GM18505 (cell line): Measurements from ENCODE around the gene ADK.
"Not testable (repeated sequence)": the region's sequence is repeated elsewhere in the genome, so short reads cannot be mapped to it uniquely, and the experiment has no call there.

ENCODE experiments used
- ATAC-seq: cut with Tn5 transposase; IDR thresholded peaks from one replicate; pipeline ENCODE4 v1.9.1; 2021; ENCODE audit not compliant: unreplicated experiment
- POLR2A ChIP-seq: IDR thresholded peaks from 4 replicates; pipeline ENCODE4 v1.6.1; 2011; ENCODE audit warnings: borderline replicate concordance; ENCODE audit not compliant: insufficient read depth, insufficient read length; ENCODE audit errors: extremely low read depth

The ADK gene

DNA sequence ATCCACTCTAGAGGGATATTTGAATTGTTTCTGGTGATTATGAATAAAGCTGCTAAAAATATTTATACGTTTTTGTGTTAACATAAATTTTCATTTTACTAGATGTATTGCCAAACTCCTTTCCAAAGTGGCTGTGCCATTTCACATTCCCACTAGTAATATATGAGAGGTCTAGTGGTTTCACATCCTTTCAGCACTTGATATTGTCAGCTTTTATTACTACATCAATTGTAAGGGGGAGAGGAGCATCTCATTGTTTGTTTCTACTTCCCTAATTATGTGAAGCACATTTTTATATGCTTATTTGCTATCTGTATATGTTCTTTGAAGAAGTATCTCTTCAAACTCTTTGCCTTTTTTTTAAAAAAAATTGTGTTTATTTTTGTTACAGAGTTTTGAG lies 184.5 kb downstream of the ADK start:
- no peak for TF ChIP-seq POLR2A
- no peak for ATAC-seq

DNA sequence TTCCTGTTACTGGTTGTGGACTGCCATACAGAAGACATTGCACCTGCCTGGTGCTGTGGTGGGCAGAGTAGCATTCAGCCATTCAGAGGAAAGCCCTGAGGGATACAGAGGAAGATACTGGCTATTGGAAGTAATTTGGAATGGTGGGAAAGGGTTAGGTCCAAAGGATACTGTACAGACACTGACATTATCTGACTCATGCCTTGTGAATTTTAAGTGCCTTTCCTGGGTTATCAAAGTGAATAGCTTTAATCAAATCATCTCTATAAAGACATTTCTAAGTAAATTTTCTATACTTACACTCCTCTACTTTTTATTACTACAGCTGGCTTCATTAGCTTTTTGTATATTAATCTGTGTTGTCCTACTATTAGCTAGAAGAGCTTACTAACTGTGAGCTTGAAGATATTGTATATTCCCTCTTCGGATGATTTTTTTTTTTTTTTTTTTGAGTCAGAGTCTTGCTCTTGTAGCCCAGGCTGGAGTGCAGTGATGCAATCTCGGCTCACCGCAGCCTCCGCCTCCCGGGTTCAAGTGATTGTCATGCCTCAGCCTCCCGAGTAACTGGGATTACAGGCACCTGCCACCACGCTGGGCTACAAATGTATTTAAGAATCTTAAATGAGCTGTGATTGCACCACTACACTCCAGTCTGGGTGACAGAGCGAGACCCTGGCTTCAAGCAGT lies 186.5 kb downstream of the ADK start:
- ATAC-seq: no peak
- TF ChIP-seq POLR2A: no peak

DNA sequence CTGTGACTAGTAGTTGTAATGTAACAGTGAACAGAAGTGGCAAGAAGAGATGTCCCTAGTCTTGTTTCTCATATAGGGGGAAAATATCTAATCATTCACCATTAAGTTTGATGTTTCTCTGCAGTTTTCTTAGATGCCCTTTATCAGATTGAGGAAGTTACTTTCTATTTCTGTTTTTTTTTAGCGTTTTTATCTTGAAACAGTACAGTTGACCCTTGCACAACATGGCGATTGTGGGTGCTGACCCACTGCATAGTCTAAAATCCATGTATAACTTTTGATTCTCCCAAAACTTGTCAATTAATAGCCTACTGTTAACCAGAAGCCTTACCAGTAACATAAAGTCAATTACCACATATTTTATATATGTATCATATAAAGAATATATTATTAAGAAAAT lies 192.0 kb downstream of the ADK start:
- ATAC-seq: no peak
- TF ChIP-seq POLR2A: no peak

GRCh38 chr10:74343804-74344203 lies 192.8 kb downstream of the ADK start:
- ATAC-seq: no peak
- no peak for TF ChIP-seq POLR2A

DNA sequence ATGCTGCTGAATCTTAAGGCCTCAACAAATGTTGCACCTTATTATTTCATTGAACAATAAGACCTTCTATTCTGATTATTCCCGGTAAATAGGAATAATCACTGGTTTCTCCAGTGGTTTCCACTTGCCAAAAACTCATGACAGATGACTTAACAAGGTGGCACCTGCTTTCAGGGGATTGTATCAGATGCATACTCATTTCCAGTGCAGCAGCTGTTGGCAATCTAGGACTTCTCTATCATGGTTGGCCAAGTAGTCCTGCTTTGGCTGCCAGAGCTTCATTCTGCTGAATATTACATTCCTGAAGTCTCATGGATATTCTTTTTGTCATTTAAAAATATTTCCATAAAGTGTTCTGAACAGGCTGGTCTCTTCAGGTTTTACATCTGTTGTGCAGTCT lies 193.3 kb downstream of the ADK start:
- ATAC-seq: no peak
- TF ChIP-seq POLR2A: no peak

- no peak for ATAC-seq
- no peak for TF ChIP-seq POLR2A
Observed at GRCh38 chr10:74347522-74347921, 196.5 kb downstream of the ADK start.

DNA sequence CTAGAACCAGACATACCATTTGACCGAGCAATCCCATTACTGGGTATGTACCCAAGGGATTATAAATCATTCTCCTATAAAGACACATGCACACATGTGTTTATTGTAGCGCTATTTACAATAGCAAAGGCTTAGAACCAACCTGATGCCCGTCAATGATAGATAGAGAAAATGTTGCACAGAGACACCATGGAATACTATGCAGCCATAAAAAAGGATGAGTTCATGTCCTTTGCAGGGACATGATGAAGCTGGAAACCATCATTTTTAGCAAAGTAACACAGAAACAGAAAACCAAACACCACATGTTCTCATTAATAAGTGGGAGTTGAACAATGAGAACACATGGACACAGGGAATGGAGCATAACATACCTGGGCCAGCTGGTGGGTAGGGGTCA lies 202.0 kb downstream of the ADK start:
- ATAC-seq: not testable (repeated sequence)

- no peak for ATAC-seq
- TF ChIP-seq POLR2A: no peak
Observed at GRCh38 chr10:74361678-74362077, 210.7 kb downstream of the ADK start.

GRCh38 chr10:74363727-74364126 lies 212.7 kb downstream of the ADK start:
- no peak for ATAC-seq
- no peak for TF ChIP-seq POLR2A

DNA sequence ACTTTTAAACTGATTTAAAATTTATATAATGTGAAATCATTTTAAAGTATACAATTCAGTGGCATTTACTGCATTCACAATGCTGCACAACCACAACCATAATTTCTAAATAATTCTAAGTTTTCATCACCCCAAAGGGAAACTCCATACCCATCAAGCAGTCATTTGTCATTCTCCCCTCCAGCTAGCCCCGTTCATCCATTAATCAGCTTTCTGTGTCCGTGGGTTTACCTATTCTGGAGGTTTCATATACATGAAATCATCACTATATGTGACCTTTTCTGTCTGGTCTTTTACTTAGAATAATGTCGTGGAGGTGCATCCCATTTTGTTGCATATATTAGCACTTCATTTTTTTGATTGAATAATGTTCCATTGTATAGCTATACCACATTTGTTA lies 214.1 kb downstream of the ADK start:
- no peak for ATAC-seq
- TF ChIP-seq POLR2A: no peak

- ATAC-seq: no peak
- TF ChIP-seq POLR2A: no peak
Observed at GRCh38 chr10:74371696-74372095, 220.7 kb downstream of the ADK start.

DNA sequence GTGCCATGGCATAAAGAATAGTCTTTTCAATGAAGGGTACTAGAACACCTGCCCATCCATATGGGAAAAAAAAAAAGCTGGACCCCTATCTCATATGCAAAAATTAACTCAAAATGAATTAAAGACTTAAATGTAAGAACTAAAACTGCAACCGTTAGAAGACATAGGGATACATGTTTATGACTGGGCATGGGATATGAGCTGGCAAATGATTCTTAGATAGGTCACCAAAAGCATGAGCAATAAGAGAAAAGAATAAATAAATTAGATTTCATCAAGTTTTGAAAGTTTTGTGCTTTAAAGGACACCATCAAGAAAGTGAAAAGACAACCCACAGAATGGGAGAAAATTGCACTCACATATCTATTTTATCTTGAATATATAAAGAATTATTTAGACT lies 222.0 kb downstream of the ADK start:
- no peak for ATAC-seq
- no peak for TF ChIP-seq POLR2A

- TF ChIP-seq POLR2A: no peak
- ATAC-seq: no peak
Observed at GRCh38 chr10:74377476-74377875, 226.5 kb downstream of the ADK start.

DNA sequence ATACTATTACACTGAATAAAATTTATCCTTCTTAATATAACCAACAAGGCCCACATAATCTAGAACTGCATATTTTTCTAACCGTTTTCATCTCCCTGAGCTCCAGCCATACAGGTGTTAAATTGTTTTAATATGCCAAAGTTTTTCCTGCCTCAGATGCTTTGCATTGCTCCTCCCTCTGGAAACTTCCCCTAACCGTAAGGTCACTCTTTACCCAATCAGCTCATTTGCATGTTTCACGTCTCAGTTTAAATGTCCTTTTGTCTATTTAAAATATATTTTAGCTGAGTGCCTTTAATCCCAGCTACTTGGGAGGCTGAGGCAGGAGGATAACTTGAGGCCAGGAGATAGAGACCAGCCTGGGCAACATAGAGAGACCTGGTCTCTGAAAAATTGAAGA lies 228.5 kb downstream of the ADK start:
- no peak for TF ChIP-seq POLR2A

GRCh38 chr10:74380795-74381194 lies 229.8 kb downstream of the ADK start:
- TF ChIP-seq POLR2A: no peak
- no peak for ATAC-seq

More for the DNA sequence above, 228.5 kb downstream of the ADK start:
- no peak for ATAC-seq

DNA sequence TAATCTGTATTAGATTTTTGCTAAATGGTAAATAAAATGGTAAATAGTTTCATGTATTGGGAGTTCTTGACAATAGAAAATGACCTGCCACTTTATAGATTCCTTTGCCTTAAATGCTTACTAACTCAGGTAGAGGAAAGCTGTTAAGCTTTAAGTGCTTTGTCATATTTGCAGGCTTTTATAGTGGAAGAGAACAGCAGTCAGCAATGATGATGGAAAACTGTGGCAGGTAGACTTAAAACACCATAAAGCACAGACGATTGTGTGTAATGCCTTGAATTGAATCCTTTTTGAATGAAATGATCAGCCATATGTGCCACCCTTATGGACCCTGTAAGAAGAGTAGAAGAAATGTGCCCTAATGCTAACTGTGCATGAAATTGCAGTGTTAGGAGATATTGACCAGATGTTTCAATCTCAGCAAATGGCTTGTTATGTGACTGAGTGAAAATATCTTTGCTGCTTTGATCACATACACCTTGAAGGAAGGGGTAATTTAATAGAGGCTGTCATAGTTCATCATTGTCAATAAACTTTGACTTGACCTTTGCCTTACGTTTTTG lies 230.4 kb downstream of the ADK start:
- no peak for TF ChIP-seq POLR2A
- no peak for ATAC-seq

DNA sequence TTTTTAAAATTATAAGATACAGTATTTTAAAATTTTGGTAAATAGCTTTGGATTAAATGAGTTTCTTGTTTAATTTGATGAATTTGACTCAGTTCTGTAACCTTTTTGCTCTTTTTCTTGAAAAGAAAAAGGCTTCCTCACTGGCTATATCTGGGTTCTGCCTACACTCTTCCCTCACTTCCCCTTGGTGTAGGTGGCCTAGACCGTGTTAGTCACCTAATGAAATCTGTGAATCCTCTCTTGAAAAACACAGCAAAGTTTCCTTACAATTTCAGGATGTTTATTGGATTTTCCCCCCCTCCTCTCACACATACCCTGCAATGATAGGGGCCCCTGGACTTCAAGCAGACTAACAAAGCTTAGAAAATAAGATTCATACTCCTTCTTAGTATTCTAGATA lies 231.6 kb downstream of the ADK start:
- ATAC-seq: no peak
- no peak for TF ChIP-seq POLR2A
